Esophagus (tissue), 2 donors: ENCODE measurements around the gene SLX9. TPM values are rescaled to one million over a fixed set of nuclear protein-coding genes. Genes with fewer than 3 reads are reported as not detected.
A peak's percentile ranks its signal among the peaks of the same experiment; 100 is the strongest.

Source experiments
- H3K27ac ChIP-seq, 2 donors: one replicate each; pipeline ENCODE4 v1.5.1; 2013; ENCODE audit warnings: low read depth in 2 of 2, mild to moderate bottlenecking in 2 of 2, inconsistent platforms in 1 of 2, low read length in 1 of 2, moderate library complexity in 1 of 2
- H3K27me3 ChIP-seq, 2 donors: one replicate each; pipeline ENCODE4 v1.6.1; 2013; ENCODE audit warnings: low read length in 2 of 2, control low read depth in 1 of 2, mild to moderate bottlenecking in 1 of 2; ENCODE audit not compliant: insufficient read depth in 2 of 2, control insufficient read depth in 1 of 2
- H3K36me3 ChIP-seq, 2 donors: one replicate each; pipeline ENCODE4 v1.6.1; 2013; ENCODE audit warnings: low read length in 1 of 2; ENCODE audit not compliant: control insufficient read depth in 2 of 2, insufficient read depth in 2 of 2
- H3K4me1 ChIP-seq, 2 donors: one replicate each; pipeline ENCODE4 v1.6.1; 2013; ENCODE audit warnings: low read length in 1 of 2; ENCODE audit not compliant: control insufficient read depth in 2 of 2, insufficient read depth in 2 of 2
- H3K4me3 ChIP-seq, 2 donors: one replicate each; pipeline ENCODE4 v1.5.1; 2013; ENCODE audit warnings: low read length in 2 of 2, mild to moderate bottlenecking in 2 of 2, low read depth in 1 of 2, moderate library complexity in 1 of 2
- H3K9me3 ChIP-seq, 2 donors: one replicate each; pipeline ENCODE4 v1.6.1; 2013; ENCODE audit warnings: mild to moderate bottlenecking in 2 of 2, low read depth in 1 of 2, low read length in 1 of 2, moderate library complexity in 1 of 2; ENCODE audit not compliant: control insufficient read depth in 2 of 2, insufficient read depth in 1 of 2
- WGBS, 2 donors: extraction: QIAGEN DNeasy Blood & Tissue Kit; methylation state at CpG; one replicate each; pipeline ENCODE4 v1.1.7; 2013; 5-methylcytosine and 5-hydroxymethylcytosine counted together
- polyA plus RNA-seq, 2 donors: library from polyadenylated mRNA; stranded (reverse); fragments of 200-250 nt; gene quantifications; one replicate each; pipeline ENCODE4 v1.2.3, GENCODE V29; 2013
- donor health status: healthy with polysubstance abuse.
- donor health status: Bipolar disorder and iron deficiency.

Gene SLX9
- polyA plus RNA-seq, 2 donors = 12.4 to 16.1 TPM

GRCh38 chr21:44933918-44934260 is 5.9 kb upstream of the SLX9 start:
- Histone ChIP-seq H3K36me3 (no peaks in the 10 kb centered on the region), H3K27me3 (peaks cover 3 to 9% of the 10 kb centered on the region in 2 donors), H3K4me1 (peaks cover 4 to 7% of the 10 kb centered on the region in 2 donors), H3K27ac (no peak overlapping the region), H3K4me3 (no peak overlapping the region), H3K9me3 (no peaks in the 10 kb centered on the region)
- WGBS, 2 donors = 84 to 91% methylated on average over 6 of the region's 6 CpGs

- H3K9me3 ChIP-seq = no peaks in the 10 kb centered on the region
- WGBS, 2 donors = 94 to 97% methylated on average over 6 of the region's 6 CpGs
- H3K27ac ChIP-seq = no peak overlapping the region
- H3K36me3 ChIP-seq = no peaks in the 10 kb centered on the region
- H3K4me1 ChIP-seq = peaks cover 7% of the 10 kb centered on the region in 2 donors
- H3K27me3 ChIP-seq = peaks cover 3 to 9% of the 10 kb centered on the region in 2 donors
- H3K4me3 ChIP-seq = no peak overlapping the region
Observed at GRCh38 chr21:44934276-44934675, 5.6 kb upstream of the SLX9 start.

- peaks cover 3 to 9% of the 10 kb centered on the region in 2 donors for H3K27me3 ChIP-seq
Observed at GRCh38 chr21:44934797-44935532, 4.9 kb upstream of the SLX9 start.

GRCh38 chr21:44935533-44935927 is 4.3 kb upstream of the SLX9 start:
- Histone ChIP-seq H3K27ac (no peak overlapping the region), H3K4me3 (no peak overlapping the region), H3K27me3 (peaks cover 3 to 9% of the 10 kb centered on the region in 2 donors), H3K36me3 (no peaks in the 10 kb centered on the region), H3K9me3 (no peaks in the 10 kb centered on the region), H3K4me1 (peaks cover 7% of the 10 kb centered on the region in 2 donors)
- WGBS, 2 donors = 89 to 92% methylated on average over 10 of the region's 10 CpGs

More at GRCh38 chr21:44934797-44935532, 4.9 kb upstream of the SLX9 start:
- peaks cover 7% of the 10 kb centered on the region in 2 donors for H3K4me1 ChIP-seq
- 89 to 90% methylated on average over 9 of the region's 9 CpGs for WGBS, 2 donors
- H3K27ac ChIP-seq = no peak overlapping the region
- H3K9me3 ChIP-seq = no peaks in the 10 kb centered on the region
- no peaks in the 10 kb centered on the region for H3K36me3 ChIP-seq
- H3K4me3 ChIP-seq = no peak overlapping the region

GRCh38 chr21:44938772-44939531 is 877 bp upstream of the SLX9 start:
- H3K4me3 ChIP-seq = peak overlapping the region; percentile 88 to 97
- no peaks in the 10 kb centered on the region for H3K9me3 ChIP-seq
- peaks cover 0 to 4% of the 10 kb centered on the region in 2 donors for H3K36me3 ChIP-seq
- H3K4me1 ChIP-seq = peaks cover 4 to 11% of the 10 kb centered on the region in 2 donors
- 73 to 78% methylated on average over 18 of the region's 18 CpGs for WGBS, 2 donors
- peak overlapping the region in 1 of 2 donors; percentile 63 for H3K27ac ChIP-seq
- no peaks in the 10 kb centered on the region for H3K27me3 ChIP-seq

GRCh38 chr21:44940116-44940631 is 345 bp downstream of the SLX9 start:
- Histone ChIP-seq H3K36me3 (peaks cover 3 to 10% of the 10 kb centered on the region in 2 donors), H3K27me3 (no peaks in the 10 kb centered on the region), H3K27ac (peak overlapping the region; percentile 24 to 34), H3K4me3 (peak overlapping the region; percentile 88 to 97), H3K9me3 (no peaks in the 10 kb centered on the region), H3K4me1 (peaks cover 4 to 11% of the 10 kb centered on the region in 2 donors)
- WGBS, 2 donors = 0% methylated on average over 39 to 53 of the region's 53 CpGs

- Histone ChIP-seq H3K27ac (no peak overlapping the region), H3K4me1 (peaks cover 7 to 11% of the 10 kb centered on the region in 2 donors), H3K4me3 (no peak overlapping the region), H3K36me3 (peaks cover 3 to 16% of the 10 kb centered on the region in 2 donors), H3K9me3 (no peaks in the 10 kb centered on the region), H3K27me3 (no peaks in the 10 kb centered on the region)
- WGBS, 2 donors = 74 to 84% methylated on average over 8 of the region's 8 CpGs
Observed at GRCh38 chr21:44941567-44941966, 1.7 kb downstream of the SLX9 start.

GRCh38 chr21:44942566-44942965 is 2.7 kb downstream of the SLX9 start:
- WGBS, 2 donors = 73 to 82% methylated on average over 2 of the region's 2 CpGs
- H3K36me3 ChIP-seq = peaks cover 3 to 17% of the 10 kb centered on the region in 2 donors
- H3K4me3 ChIP-seq = no peak overlapping the region
- H3K9me3 ChIP-seq = no peaks in the 10 kb centered on the region
- H3K4me1 ChIP-seq = peaks cover 7 to 11% of the 10 kb centered on the region in 2 donors
- H3K27me3 ChIP-seq = no peaks in the 10 kb centered on the region
- no peak overlapping the region for H3K27ac ChIP-seq

- Histone ChIP-seq H3K27ac (no peak overlapping the region), H3K4me1 (peaks cover 7 to 11% of the 10 kb centered on the region in 2 donors), H3K27me3 (no peaks in the 10 kb centered on the region), H3K9me3 (no peaks in the 10 kb centered on the region), H3K36me3 (peaks cover 3 to 21% of the 10 kb centered on the region in 2 donors), H3K4me3 (no peak overlapping the region)
- 85 to 89% methylated on average over 15 of the region's 15 CpGs for WGBS, 2 donors
Observed at GRCh38 chr21:44943005-44943685, 3.3 kb downstream of the SLX9 start.
